ENCODE measurements around the gene ALDH1A3. TPM values are rescaled to one million over a fixed set of nuclear protein-coding genes. Genes with fewer than 3 reads are reported as not detected.

The ALDH1A3 gene
- total and polyA plus RNA-seq, 4 donors: 0.79 to 8.4 (median 1.4) TPM

DNA sequence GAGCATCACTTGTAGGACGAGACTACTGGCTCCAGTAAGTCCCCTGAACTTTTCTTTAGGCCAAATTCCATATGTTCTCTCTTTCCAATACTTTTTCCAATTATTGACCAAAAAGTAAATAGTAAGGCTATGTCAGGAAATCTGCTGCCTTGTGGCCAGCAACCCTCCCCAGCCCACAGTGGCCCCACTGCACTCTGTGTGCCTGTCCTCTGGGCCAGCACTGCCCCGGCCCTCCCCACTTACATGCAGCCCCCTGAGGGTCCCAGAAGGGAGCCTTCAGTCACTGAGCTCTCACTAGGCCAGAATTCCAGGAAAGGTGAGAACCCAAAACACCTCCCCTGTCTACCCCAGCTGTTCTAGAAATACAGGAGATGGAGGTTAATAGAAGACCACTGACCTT lies 21.3 kb upstream of the ALDH1A3 start:
- TF ChIP-seq, protein P1, sequence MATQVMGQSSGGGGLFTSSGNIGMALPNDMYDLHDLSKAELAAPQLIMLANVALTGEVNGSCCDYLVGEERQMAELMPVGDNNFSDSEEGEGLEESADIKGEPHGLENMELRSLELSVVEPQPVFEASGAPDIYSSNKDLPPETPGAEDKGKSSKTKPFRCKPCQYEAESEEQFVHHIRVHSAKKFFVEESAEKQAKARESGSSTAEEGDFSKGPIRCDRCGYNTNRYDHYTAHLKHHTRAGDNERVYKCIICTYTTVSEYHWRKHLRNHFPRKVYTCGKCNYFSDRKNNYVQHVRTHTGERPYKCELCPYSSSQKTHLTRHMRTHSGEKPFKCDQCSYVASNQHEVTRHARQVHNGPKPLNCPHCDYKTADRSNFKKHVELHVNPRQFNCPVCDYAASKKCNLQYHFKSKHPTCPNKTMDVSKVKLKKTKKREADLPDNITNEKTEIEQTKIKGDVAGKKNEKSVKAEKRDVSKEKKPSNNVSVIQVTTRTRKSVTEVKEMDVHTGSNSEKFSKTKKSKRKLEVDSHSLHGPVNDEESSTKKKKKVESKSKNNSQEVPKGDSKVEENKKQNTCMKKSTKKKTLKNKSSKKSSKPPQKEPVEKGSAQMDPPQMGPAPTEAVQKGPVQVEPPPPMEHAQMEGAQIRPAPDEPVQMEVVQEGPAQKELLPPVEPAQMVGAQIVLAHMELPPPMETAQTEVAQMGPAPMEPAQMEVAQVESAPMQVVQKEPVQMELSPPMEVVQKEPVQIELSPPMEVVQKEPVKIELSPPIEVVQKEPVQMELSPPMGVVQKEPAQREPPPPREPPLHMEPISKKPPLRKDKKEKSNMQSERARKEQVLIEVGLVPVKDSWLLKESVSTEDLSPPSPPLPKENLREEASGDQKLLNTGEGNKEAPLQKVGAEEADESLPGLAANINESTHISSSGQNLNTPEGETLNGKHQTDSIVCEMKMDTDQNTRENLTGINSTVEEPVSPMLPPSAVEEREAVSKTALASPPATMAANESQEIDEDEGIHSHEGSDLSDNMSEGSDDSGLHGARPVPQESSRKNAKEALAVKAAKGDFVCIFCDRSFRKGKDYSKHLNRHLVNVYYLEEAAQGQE (IDR thresholded peaks at IDR 0.05): no peak
- TF ChIP-seq HNF4G (IDR thresholded peaks at IDR 0.05): no peak
- no peak for TF ChIP-seq FOXA1 (IDR thresholded peaks at IDR 0.05)
- no peak for TF ChIP-seq TAF1 (conservative IDR thresholded peaks at IDR 0.05)
- no peak for TF ChIP-seq SP1 (IDR thresholded peaks at IDR 0.05)
- no peak for TF ChIP-seq NR2F2 (IDR thresholded peaks at IDR 0.05)
- TF ChIP-seq, protein P2, sequence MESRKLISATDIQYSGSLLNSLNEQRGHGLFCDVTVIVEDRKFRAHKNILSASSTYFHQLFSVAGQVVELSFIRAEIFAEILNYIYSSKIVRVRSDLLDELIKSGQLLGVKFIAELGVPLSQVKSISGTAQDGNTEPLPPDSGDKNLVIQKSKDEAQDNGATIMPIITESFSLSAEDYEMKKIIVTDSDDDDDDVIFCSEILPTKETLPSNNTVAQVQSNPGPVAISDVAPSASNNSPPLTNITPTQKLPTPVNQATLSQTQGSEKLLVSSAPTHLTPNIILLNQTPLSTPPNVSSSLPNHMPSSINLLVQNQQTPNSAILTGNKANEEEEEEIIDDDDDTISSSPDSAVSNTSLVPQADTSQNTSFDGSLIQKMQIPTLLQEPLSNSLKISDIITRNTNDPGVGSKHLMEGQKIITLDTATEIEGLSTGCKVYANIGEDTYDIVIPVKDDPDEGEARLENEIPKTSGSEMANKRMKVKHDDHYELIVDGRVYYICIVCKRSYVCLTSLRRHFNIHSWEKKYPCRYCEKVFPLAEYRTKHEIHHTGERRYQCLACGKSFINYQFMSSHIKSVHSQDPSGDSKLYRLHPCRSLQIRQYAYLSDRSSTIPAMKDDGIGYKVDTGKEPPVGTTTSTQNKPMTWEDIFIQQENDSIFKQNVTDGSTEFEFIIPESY (IDR thresholded peaks at IDR 0.05): no peak
- TF ChIP-seq RAD21 (IDR thresholded peaks at IDR 0.05): no peak
- no peak for TF ChIP-seq RXRA (IDR thresholded peaks at IDR 0.05)
- no peak for TF ChIP-seq HNF4A (conservative IDR thresholded peaks at IDR 0.05)
- H3K27ac ChIP-seq (ENCODE audit: low read depth in 1 of 2, low read length in 2 of 2): no peak overlapping the region
- H3K4me1 ChIP-seq (ENCODE audit: control insufficient read depth in 4 of 4, insufficient read depth in 4 of 4, low read length in 3 of 4): no peaks in the 10 kb centered on the region
- H3K4me3 ChIP-seq (ENCODE audit: low read depth in 1 of 3, low read length in 3 of 3): no peak overlapping the region
- H3K9ac ChIP-seq (ENCODE audit: low read depth in 1 of 2, low read length in 2 of 2): no peak overlapping the region
- H3K27me3 ChIP-seq (ENCODE audit: control insufficient read depth in 4 of 4, insufficient read depth in 4 of 4, low read length in 3 of 4): no peaks in the 10 kb centered on the region
- 51% methylated on average over 2 of the region's 2 CpGs for WGBS
- DNase-seq (ENCODE audit: low spot score): no peak
- H3K36me3 ChIP-seq (ENCODE audit: control insufficient read depth in 4 of 4, insufficient read depth in 3 of 4, low read depth in 1 of 4, low read length in 3 of 4): no peaks in the 10 kb centered on the region
- H3K9me3 ChIP-seq (ENCODE audit: control insufficient read depth in 4 of 4, low read length in 3 of 4): peaks cover 0 to 15% (median 2%) of the 10 kb centered on the region in 4 donors

DNA sequence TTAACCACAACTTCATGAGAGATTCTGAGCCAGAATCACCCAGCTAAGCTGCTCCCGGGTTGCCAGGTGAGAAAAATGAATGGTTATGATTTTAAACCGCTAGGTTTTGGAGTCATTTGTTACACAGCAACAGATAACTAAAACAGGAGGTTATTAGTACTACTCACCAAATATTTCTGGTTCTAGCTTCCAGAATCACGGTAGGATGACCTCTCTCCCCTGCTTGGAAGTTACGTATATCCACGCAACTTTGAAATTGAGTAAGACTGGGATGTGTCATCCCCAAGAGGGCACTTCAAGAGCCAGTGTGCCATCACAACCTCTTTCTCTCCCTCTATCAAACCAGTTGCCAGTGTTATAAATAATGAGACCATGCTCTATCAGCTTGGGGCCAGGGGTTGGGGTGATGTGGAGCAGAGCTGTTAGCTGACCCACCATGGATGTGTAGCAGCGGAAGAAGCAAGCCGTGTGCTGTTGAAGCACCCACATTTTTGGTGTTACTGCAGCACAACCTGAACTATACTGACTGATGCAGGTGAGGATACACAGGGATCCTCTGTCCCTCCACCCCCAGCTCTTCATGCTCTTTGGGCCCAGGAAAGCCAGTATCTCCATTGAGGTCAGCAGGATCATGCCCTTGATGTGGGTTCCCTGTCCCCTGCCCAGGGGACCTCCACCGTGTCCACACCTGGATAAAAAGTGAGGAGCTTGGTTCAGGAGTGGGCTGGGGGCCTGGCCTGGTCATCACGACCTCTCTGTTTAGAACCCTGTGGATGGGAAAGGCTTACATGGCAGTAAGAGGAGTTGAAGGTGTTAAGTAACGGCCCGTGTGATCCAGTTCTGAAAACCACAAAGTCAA lies 19.4 kb upstream of the ALDH1A3 start:
- H3K9me3 ChIP-seq (ENCODE audit: control insufficient read depth in 4 of 4, low read length in 3 of 4): peaks cover 0 to 15% (median 2%) of the 10 kb centered on the region in 4 donors
- H3K36me3 ChIP-seq (ENCODE audit: control insufficient read depth in 4 of 4, insufficient read depth in 3 of 4, low read depth in 1 of 4, low read length in 3 of 4): no peaks in the 10 kb centered on the region
- no peak for TF ChIP-seq SP1 (IDR thresholded peaks at IDR 0.05)
- TF ChIP-seq YY1 (IDR thresholded peaks at IDR 0.05): no peak
- TF ChIP-seq, protein P3, sequence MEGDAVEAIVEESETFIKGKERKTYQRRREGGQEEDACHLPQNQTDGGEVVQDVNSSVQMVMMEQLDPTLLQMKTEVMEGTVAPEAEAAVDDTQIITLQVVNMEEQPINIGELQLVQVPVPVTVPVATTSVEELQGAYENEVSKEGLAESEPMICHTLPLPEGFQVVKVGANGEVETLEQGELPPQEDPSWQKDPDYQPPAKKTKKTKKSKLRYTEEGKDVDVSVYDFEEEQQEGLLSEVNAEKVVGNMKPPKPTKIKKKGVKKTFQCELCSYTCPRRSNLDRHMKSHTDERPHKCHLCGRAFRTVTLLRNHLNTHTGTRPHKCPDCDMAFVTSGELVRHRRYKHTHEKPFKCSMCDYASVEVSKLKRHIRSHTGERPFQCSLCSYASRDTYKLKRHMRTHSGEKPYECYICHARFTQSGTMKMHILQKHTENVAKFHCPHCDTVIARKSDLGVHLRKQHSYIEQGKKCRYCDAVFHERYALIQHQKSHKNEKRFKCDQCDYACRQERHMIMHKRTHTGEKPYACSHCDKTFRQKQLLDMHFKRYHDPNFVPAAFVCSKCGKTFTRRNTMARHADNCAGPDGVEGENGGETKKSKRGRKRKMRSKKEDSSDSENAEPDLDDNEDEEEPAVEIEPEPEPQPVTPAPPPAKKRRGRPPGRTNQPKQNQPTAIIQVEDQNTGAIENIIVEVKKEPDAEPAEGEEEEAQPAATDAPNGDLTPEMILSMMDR (IDR thresholded peaks at IDR 0.05; ENCODE audit: low read depth, low read length, missing input control): no peak
- TF ChIP-seq, protein P4, sequence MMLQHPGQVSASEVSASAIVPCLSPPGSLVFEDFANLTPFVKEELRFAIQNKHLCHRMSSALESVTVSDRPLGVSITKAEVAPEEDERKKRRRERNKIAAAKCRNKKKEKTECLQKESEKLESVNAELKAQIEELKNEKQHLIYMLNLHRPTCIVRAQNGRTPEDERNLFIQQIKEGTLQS (IDR thresholded peaks at IDR 0.05): no peak
- TF ChIP-seq FOXA2 (IDR thresholded peaks at IDR 0.05): no peak
- TF ChIP-seq GABPA (IDR thresholded peaks at IDR 0.05 in 1 of 2, conservative IDR thresholded peaks at IDR 0.05 in 1 of 2): no peak
- TF ChIP-seq JUND (IDR thresholded peaks at IDR 0.05): no peak
- TF ChIP-seq, protein P1 (IDR thresholded peaks at IDR 0.05): no peak
- no peak for TF ChIP-seq RAD21 (IDR thresholded peaks at IDR 0.05)
- TF ChIP-seq, protein P2 (IDR thresholded peaks at IDR 0.05): no peak
- no peak for TF ChIP-seq EGR1 (IDR thresholded peaks at IDR 0.05; ENCODE audit: low read depth in 2 of 2)
- no peaks in the 10 kb centered on the region for H3K4me1 ChIP-seq (ENCODE audit: control insufficient read depth in 4 of 4, insufficient read depth in 4 of 4, low read length in 3 of 4)
- 89% methylated on average over 11 of the region's 11 CpGs for WGBS
- no peak overlapping the region for H3K27ac ChIP-seq (ENCODE audit: low read depth in 1 of 2, low read length in 2 of 2)
- H3K27me3 ChIP-seq (ENCODE audit: control insufficient read depth in 4 of 4, insufficient read depth in 4 of 4, low read length in 3 of 4): no peaks in the 10 kb centered on the region
- H3K4me3 ChIP-seq (ENCODE audit: low read depth in 1 of 3, low read length in 3 of 3): no peak overlapping the region
- no peak for DNase-seq (ENCODE audit: low spot score)
- H3K9ac ChIP-seq (ENCODE audit: low read depth in 1 of 2, low read length in 2 of 2): no peak overlapping the region
